ENCODE results near the gene CSH1.
"Not testable (repeated sequence)": the region's sequence is repeated elsewhere in the genome, so short reads cannot be mapped to it uniquely, and the experiment has no call there.

The CSH1 gene

GRCh38 chr17:63869491-63870291 is 26.7 kb downstream of the CSH1 start:
- DNase-seq (ENCODE audit: low read depth in 2 of 2), result not testable (repeated sequence)

- not testable (repeated sequence) for DNase-seq (ENCODE audit: low read depth in 2 of 2)
These were observed 29.7 kb downstream of the CSH1 start for GRCh38 chr17:63866625-63867024.

- no peak for DNase-seq (ENCODE audit: low read depth in 2 of 2)
These were observed 37.1 kb downstream of the CSH1 start for GRCh38 chr17:63859257-63859656.

GRCh38 chr17:63856425-63856824 is 39.9 kb downstream of the CSH1 start:
- DNase-seq (ENCODE audit: low read depth in 2 of 2), result not testable (repeated sequence)

GRCh38 chr17:63855185-63855584 is 41.2 kb downstream of the CSH1 start:
- DNase-seq (ENCODE audit: low read depth in 2 of 2), result no peak

GRCh38 chr17:63854709-63855108 is 41.7 kb downstream of the CSH1 start:
- no peak for DNase-seq (ENCODE audit: low read depth in 2 of 2)

GRCh38 chr17:63853260-63853659 is 43.1 kb downstream of the CSH1 start:
- no peak for DNase-seq (ENCODE audit: low read depth in 2 of 2)

GRCh38 chr17:63850401-63850800 is 46.0 kb downstream of the CSH1 start:
- no peak for DNase-seq (ENCODE audit: low read depth in 2 of 2)

- peak; percentile 89 to 95 for DNase-seq (ENCODE audit: low read depth in 2 of 2)
These were observed 47.3 kb downstream of the CSH1 start for GRCh38 chr17:63848834-63849689.

- DNase-seq (ENCODE audit: low read depth in 2 of 2), result no peak
These were observed 48.7 kb downstream of the CSH1 start for GRCh38 chr17:63847525-63848249.

GRCh38 chr17:63845509-63845908 is 50.9 kb downstream of the CSH1 start:
- no peak for DNase-seq (ENCODE audit: low read depth in 2 of 2)
